Activated CD4-positive, alpha-beta memory T cell treated with anti-CD3 and anti-CD28 coated beads, Interleukin-2, amount 10 ng/mL, durations not matched to agents 7 days and 5 days (primary cell): ENCODE data around the gene LIMD2. TPM values are rescaled to one million over a fixed set of nuclear protein-coding genes. Genes with fewer than 3 reads are reported as not detected.

Experiments
- CTCF ChIA-PET: fragments of 350-600 bp; sonication (Branson Sonifier 250); formaldehyde crosslinking; loops from one replicate; lab custom pipeline; 2021; ENCODE audit warnings: antibody characterized with exemption, inconsistent platforms; lab: Charles Lee
- POLR2A ChIA-PET: fragments of 350-600 bp; sonication (Branson Sonifier 250); formaldehyde crosslinking; loops from one replicate; lab custom pipeline; 2021; ENCODE audit warnings: antibody characterized with exemption; lab: Charles Lee
- DNase-seq: peaks from one replicate; pipeline ENCODE4 v3.0.0-alpha.2; 2020
- H3K27ac Mint-ChIP-seq: one replicate; pipeline ENCODE4 v1.8.0; 2021; ENCODE audit warnings: mild to moderate bottlenecking, mixed read lengths
- H3K27me3 Mint-ChIP-seq: one replicate; pipeline ENCODE4 v1.8.0; 2021; ENCODE audit warnings: mixed read lengths
- H3K36me3 Mint-ChIP-seq: one replicate; pipeline ENCODE4 v1.8.0; 2021; ENCODE audit warnings: low read depth, mixed read lengths
- H3K4me1 Mint-ChIP-seq: one replicate; pipeline ENCODE4 v1.8.0; 2021; ENCODE audit warnings: mixed read lengths
- H3K4me3 Mint-ChIP-seq: one replicate; pipeline ENCODE4 v1.8.0; 2021; ENCODE audit warnings: mild to moderate bottlenecking, mixed read lengths
- H3K9me3 Mint-ChIP-seq: one replicate; pipeline ENCODE4 v1.8.0; 2021; ENCODE audit warnings: mixed read lengths
- total RNA-seq, 2 experiments: library from RNA; stranded (reverse); gene quantifications; one replicate each; pipeline ENCODE4 v1.2.3, GENCODE V29; 2021

Gene LIMD2
- total RNA-seq, 2 experiments from 2014 or later: 394 to 401 TPM

GRCh38 chr17:63646488-63646806, 53.5 kb downstream of the LIMD2 start:
- ChIA-PET CTCF (interaction anchor here (0.9 kb wide), 1 partner anchor 36 kb away, joined by 3 read pairs; no protein-coding TSS in a partner anchor), POLR2A (no interaction called here)
- no peak for DNase-seq
- Mint-ChIP-seq H3K36me3 (peaks cover 41% of the 10 kb centered on the region), H3K9me3 (no peaks in the 10 kb centered on the region), H3K27ac (no peak overlapping the region), H3K4me3 (no peak overlapping the region), H3K27me3 (no peaks in the 10 kb centered on the region), H3K4me1 (peaks cover 16% of the 10 kb centered on the region)

Other genes with a start within 250 kb of the LIMD2 start
- gene ACE, start 223.1 kb downstream of the LIMD2 start, total RNA-seq: 10 to 100 TPM; 10.6 to 12.2 TPM
- not detected for gene KCNH6, start 176.8 kb downstream of the LIMD2 start, total RNA-seq
- gene DCAF7, start 149.6 kb downstream of the LIMD2 start, total RNA-seq: 100 to 1,000 TPM; 138 to 139 TPM
- 10 to 100 TPM; 26.7 to 27.9 TPM for gene TACO1, start 99.2 kb downstream of the LIMD2 start, total RNA-seq
- 10 to 100 TPM; 46.5 to 47.8 TPM for gene MAP3K3, start 77.7 kb downstream of the LIMD2 start, total RNA-seq
- 10 to 100 TPM; 53.1 to 59.4 TPM for gene STRADA, start 41.7 kb upstream of the LIMD2 start, total RNA-seq
- 10 to 100 TPM; 56.7 to 57.9 TPM for gene CCDC47, start 73.5 kb upstream of the LIMD2 start, total RNA-seq
- 100 to 1,000 TPM; 113 to 118 TPM for gene DDX42, start 74.0 kb upstream of the LIMD2 start, total RNA-seq
- 100 to 1,000 TPM; 152 to 162 TPM for gene PSMC5, start 127.3 kb upstream of the LIMD2 start, total RNA-seq
- gene FTSJ3, start 127.5 kb upstream of the LIMD2 start, total RNA-seq: 10 to 100 TPM; 38.9 to 43.8 TPM
- 100 to 1,000 TPM; 150 to 152 TPM for gene SMARCD2, start 142.6 kb upstream of the LIMD2 start, total RNA-seq
- gene CSH2, start 173.6 kb upstream of the LIMD2 start, total RNA-seq: not detected
- not detected for gene GH2, start 181.8 kb upstream of the LIMD2 start, total RNA-seq
- gene CSH1, start 196.4 kb upstream of the LIMD2 start, total RNA-seq: not detected
- gene CSHL1, start 211.1 kb upstream of the LIMD2 start, total RNA-seq: not detected
- gene GH1, start 218.7 kb upstream of the LIMD2 start, total RNA-seq: not detected
- 10 to 100 TPM; 48.6 to 50.2 TPM for gene CD79B, start 232.2 kb upstream of the LIMD2 start, total RNA-seq